ENCODE results near the gene TAS2R60.
"Not testable (repeated sequence)": the region's sequence is repeated elsewhere in the genome, so short reads cannot be mapped to it uniquely, and the experiment has no call there.

Gene TAS2R60, protein sequence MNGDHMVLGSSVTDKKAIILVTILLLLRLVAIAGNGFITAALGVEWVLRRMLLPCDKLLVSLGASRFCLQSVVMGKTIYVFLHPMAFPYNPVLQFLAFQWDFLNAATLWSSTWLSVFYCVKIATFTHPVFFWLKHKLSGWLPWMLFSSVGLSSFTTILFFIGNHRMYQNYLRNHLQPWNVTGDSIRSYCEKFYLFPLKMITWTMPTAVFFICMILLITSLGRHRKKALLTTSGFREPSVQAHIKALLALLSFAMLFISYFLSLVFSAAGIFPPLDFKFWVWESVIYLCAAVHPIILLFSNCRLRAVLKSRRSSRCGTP

DNA sequence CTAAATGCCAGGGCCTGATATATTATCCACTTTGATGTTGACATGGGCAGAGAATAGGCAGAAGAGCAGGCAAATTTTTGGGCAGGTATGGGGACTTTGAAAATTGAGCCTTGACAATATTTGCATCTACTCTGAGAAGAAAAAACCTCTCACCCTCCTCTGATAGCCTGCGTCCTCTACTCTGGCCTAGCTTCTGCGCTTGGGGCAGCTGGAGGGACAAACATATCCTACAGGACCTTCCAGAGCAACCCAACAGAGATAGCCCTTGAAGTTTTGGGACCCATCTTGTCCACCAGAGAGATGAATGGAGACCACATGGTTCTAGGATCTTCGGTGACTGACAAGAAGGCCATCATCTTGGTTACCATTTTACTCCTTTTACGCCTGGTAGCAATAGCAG, at the start of gene TAS2R60:
Gene TAS2R60, plus strand, starts transcription at position 301 of the 400 bp plus-strand sequence. Its CDS starts 0 bp downstream, at position 301.
- no peak for DNase-seq

GRCh38 chr7:143394068-143394467, 49.2 kb upstream of the TAS2R60 start:
- no peak for DNase-seq

GRCh38 chr7:143394777-143395176, 48.5 kb upstream of the TAS2R60 start:
- no peak for DNase-seq

DNA sequence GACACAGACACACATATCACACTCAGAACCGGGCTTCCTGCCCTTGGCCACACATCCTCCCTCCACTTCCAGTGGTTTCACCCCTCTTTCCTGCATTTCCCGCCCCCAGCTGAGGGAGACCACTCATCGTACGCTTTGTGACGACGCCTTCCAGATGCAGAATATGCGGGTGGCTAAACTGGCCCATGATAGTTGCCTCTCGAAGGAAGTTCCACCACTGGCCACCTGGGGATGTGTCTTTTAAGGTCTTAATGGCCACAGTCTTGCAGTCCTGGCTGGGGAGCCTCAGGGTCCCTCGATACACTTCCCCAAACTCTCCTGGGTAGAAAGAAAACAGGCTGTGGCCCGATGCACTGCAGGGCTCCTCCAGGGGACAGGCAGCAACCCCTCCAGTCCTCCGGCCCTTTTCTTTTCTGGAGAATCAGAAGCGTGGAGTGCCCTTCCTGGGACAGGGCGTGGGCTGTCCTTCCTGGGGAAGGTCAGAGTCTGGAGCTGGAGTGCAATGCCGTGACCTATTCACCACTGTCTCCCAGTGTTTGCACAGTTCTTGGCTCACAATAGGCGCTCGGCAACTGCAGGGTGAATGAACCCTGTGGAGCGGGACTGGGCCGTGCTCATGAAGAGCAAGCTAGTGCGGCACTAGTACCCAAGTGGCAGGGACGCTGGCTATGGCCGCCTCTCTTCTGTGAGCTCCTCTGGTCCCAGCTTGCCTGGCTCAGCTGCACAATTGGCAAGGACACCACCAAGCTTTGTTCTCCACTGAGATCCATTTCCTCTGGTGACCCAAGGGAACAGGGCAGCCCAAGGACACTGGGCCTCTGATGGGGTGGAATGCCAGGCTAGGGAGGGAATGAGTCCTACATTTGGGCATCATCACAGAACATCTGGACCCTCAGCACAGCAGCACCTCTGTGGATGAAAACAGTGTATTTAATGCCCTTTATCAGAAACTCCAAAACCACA, 47.8 kb upstream of the TAS2R60 start:
- no peak for DNase-seq

- no peak for DNase-seq
These were observed 47.1 kb upstream of the TAS2R60 start for GRCh38 chr7:143396182-143396581.

GRCh38 chr7:143396625-143397556, 46.4 kb upstream of the TAS2R60 start:
- no peak for DNase-seq

DNA sequence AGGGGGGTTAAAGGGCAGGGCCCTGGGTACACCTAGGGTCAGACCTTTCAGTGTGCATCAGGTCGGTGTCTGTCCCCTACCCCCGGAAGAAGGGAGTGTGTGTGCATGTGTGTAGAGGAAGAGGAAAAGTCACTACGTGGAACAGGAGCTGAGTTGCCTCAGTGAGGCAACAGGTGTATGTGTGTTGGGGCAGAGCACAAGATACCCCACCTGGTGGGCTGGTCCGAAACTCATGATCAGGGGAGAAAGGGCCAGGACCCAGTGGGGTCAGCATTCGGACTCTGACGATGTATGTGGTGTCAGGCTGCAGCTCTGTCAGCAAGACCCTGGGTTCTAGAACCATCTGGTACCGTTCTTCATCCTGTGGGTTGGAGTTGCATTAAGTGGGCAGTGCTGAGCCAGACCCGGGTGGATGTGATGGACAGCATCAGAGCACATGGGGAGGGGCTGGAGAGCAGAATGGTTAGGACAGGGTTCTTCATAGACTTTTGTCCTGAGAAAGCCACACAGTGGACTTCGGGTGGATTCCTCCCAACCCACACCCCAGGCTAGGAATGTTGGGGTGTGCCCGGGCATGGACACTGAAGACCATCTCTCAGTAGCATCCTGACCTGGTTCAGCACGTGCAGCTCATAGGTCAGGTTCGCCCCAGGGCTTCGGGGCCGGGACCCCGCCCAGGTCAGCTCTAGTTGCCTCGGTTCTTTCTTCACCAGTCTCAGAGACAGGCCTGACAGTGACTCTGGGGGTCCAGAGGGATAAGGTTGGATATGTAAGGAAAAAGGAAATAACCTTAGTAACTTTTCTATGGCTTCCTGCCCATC, 45.3 kb upstream of the TAS2R60 start:
- no peak for DNase-seq

GRCh38 chr7:143398616-143399015, 44.6 kb upstream of the TAS2R60 start:
- DNase-seq = no peak

- no peak for DNase-seq
These were observed 44.1 kb upstream of the TAS2R60 start for GRCh38 chr7:143399151-143399550.

DNA sequence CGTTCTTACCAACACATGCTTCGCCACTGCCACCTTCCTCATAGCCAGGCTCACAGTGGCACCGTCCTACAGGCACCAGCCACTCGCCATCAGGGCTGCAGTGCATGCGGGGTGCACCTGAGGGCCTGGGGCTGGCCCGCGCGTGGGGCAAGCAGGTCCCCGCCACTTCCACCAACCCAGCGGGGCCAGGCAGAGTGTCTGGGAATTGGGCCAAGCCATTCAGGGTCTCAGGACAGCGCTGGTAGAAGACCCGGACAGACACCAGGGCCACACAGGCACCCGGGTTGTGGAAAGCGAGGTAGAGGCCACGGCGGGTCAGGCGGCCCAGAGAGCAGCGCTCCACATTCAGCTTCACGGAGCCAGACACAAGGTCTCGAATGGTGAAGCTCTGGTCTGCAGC, 43.6 kb upstream of the TAS2R60 start:
- no peak for DNase-seq

DNA sequence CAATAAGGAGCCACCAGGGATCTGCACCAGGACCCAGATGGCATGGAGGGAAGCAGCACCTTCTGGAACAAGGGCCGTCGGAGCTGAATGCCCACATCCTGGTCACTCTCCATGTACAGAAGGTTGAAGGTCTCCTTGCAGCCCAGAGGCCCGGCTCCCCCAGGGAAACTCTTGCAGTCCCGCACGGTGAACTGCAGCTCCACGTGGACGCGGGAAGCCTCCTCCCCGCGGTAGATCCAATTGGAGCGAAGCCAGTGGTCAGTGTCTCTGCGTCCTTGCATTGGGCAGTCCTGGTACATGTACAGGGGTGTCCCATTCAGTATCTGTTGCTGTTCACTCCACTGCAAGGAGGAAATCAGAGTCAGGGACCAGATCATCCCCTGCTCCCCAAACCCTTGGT, 42.0 kb upstream of the TAS2R60 start:
- DNase-seq = no peak

GRCh38 chr7:143402233-143402632, 41.0 kb upstream of the TAS2R60 start:
- DNase-seq = not testable (repeated sequence)

- no peak for DNase-seq
These were observed 37.9 kb upstream of the TAS2R60 start for GRCh38 chr7:143405173-143406001.

DNA sequence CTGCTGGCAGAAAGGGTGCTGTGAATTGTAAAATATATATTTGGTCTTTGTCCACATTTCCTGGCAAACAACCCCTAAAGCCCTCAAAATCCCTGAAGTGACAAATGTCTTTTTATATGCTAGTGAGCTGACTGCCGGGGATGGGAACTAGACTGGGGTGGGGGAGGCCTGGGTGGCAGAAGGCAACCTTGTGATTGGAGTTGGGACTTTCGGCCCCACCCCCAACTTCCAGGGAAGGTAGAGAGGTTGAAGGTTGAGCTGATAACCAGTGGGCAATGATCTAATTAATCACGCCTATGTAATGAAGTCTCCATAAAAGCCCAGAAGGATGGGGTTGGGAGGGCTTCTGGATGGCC, 37.3 kb upstream of the TAS2R60 start:
- DNase-seq = no peak

DNA sequence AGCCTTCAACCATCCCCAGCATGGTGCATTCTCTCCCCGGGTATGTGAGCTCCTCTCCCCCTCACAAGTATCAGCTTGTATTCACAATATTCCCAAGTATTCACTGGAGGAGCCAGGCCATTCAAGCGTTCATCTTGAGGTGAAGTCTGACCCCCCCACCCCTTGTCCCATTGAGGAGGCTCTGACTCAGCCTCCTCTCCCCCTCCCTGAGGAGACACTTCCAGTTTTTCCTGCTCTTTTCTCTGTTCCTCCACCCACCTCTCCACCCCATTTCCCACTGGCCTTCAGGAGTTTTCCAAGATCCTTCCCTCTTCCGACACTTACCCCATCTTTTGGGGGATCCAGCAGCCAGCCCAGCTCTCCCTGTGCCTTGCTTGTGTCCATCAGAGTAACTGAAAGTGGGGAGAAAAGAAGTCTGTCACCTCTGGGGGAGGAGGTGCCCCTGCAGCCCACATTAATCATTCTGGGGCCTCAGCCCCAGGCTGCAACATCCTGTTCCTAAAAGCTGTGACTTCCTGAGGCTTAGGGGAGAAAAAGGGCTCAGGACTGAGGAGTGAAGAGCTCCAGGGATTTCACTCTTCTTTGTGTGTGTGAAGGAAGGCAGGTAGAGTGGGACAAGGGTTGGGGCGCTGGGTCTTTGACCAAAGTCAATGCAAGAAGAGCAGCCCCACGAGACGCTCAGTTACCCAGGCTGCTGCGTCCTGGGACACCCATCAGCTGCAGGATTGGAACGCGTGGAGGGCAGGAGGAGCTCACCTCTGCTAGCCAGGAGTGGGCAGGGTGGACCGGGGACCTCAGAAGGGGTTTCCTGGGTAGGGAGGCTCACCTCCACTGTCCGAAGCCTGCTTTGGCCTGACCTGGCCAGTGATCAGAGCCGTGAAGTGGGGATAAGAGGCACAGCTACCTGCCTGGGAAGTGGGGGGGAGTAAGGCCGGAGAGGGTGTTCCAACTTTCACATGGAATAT, 35.7 kb upstream of the TAS2R60 start:
- no peak for DNase-seq

- no peak for DNase-seq
These were observed 35.0 kb upstream of the TAS2R60 start for GRCh38 chr7:143408252-143408685.

DNA sequence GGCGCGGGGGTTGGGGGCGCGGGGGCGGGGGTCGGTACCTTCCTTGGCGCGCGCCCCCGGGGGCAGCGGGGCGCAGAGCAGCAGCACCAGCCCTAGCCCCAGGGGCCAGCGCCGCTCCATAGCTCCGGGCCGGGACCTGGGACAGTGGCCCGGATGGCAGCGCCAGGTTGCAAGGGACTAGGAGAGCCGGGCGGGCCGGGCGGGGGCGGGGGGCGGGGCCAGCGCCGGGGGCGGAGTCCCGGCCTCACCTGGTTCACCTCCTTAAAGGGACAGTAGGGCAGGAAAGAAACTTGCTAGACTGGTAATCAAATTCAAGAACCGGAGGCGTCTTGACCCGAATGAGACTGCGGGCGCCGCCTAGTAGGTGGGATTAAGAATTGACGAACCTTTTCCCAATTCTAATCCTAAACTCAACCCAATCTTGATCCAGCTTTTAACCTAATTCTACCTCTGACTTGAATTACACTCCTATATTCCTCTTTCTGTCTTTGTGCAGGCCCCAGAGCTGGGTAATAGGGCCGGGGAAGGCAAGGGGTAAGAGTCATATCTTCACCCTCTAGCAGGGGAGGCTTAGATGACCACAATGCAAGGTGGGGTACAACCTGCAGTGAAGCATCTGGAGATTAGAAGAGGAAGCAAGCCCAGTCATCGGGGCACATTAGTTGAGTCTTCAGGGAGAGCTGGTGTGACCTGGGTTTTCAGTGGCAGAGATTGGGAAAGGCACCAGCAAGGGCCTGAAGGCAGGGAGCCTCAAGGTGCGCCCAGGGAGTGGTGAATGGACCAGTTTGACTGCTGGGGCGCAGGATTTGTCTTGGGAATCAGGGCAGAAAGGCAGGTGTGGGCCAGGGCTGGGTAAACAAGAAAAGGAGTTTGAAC, 34.3 kb upstream of the TAS2R60 start, which contains the start of gene EPHA1:
Gene EPHA1, minus strand, starts transcription at position 171 of the 876 bp plus-strand sequence. Its CDS starts 51 bp downstream, at position 120.
- peak; percentile 70 for DNase-seq

- DNase-seq = no peak
These were observed 32.7 kb upstream of the TAS2R60 start for GRCh38 chr7:143410521-143411004.

Data from DMS79 (cell line).